Measurements from ENCODE around the gene OR8U1.

GRCh38 chr11:56396047-56396446 is 20.6 kb downstream of the OR8U1 start:
- TF ChIP-seq CTCF (IDR thresholded peaks at IDR 0.05) (no peak), POLR2A (IDR thresholded peaks at IDR 0.05) (no peak)

All from thyroid gland (tissue), 4 donors.